GM12878 (cell line): ENCODE measurements around the gene PRRC2A. TPM values are rescaled to one million over a fixed set of nuclear protein-coding genes. Genes with fewer than 3 reads are reported as not detected.

ENCODE experiments used
- ATAC-seq: fragments of 200-7000 bp; cut with Tn5 transposase; 3 replicates; pipeline ENCODE4 v1.9.1; 2020; ENCODE audit warnings: mild to moderate bottlenecking, moderate library complexity
- BruUV-seq: library from RNA; stranded (reverse); fragments of 400-500 nt; replicated peaks from 2 replicates; lab custom pipeline; 2021; lab: Mats Ljungman, UMichigan
- CTCF ChIA-PET: fragments of 300-600 bp; sonication (Branson Sonifier 250); formaldehyde crosslinking; extraction: SDS; loops from one replicate; lab custom pipeline; 2021; ENCODE audit warnings: inconsistent platforms; lab: Yijun Ruan, JAX
- POLR2A ChIA-PET: fragments of 350-600 bp; formaldehyde crosslinking; extraction: SDS; loops from one replicate; lab custom pipeline; 2021; ENCODE audit warnings: inconsistent platforms; lab: Charles Lee
- RAD21 ChIA-PET: fragments of 300-600 bp; sonication (Branson Sonifier 250); formaldehyde crosslinking; loops from one replicate; lab custom pipeline; 2023; ENCODE audit warnings: antibody characterized with exemption; ENCODE audit not compliant: unreplicated experiment; lab: Charles Lee
- SMC1A ChIA-PET: fragments of 300-600 bp; sonication (Branson Sonifier 250); formaldehyde crosslinking; loops from one replicate; lab custom pipeline; 2023; ENCODE audit not compliant: unreplicated experiment, uncharacterized antibody; lab: Charles Lee
- DNase-seq: peaks from one replicate; pipeline ENCODE4 v3.0.0-alpha.2; 2011; ENCODE audit warnings: low read depth, low spot score
- FAIRE-seq: peaks from 3 replicates; lab custom pipeline; 2011; peaks lifted over from hg19 to GRCh38; lab: Jason Lieb, UNC
- H2AFZ ChIP-seq: 2 replicates; pipeline ENCODE4 v1.6.0; 2011; ENCODE audit warnings: low read depth, low read length, control low read depth; ENCODE audit not compliant: control insufficient read depth
- H3K27ac ChIP-seq: 2 replicates; pipeline ENCODE4 v1.5.1; 2011; ENCODE audit warnings: control low read depth; ENCODE audit not compliant: control insufficient read depth, insufficient read depth
- H3K27me3 ChIP-seq, 2 experiments: replicated peaks in 1 of 2; 2 replicates each; pipeline versions ENCODE4 v1.6.0 to v1.6.1; 2011; ENCODE audit warnings: low read length in 1 of 2; ENCODE audit not compliant: control insufficient read depth in 2 of 2, insufficient read depth in 2 of 2
- H3K36me3 ChIP-seq, 2 experiments: 2 replicates each; pipeline ENCODE4 v1.5.1; 2011; ENCODE audit warnings: low read length in 1 of 2; ENCODE audit not compliant: control insufficient read depth in 2 of 2, insufficient read depth in 2 of 2
- H3K4me1 ChIP-seq: 2 replicates; pipeline ENCODE4 v1.6.1; 2011; ENCODE audit warnings: mild to moderate bottlenecking, low read length, moderate library complexity, mixed read lengths; ENCODE audit not compliant: control insufficient read depth, insufficient read depth
- H3K4me2 ChIP-seq: 2 replicates; pipeline ENCODE4 v1.6.0; 2011; ENCODE audit warnings: control low read depth; ENCODE audit not compliant: control insufficient read depth, insufficient read depth
- H3K4me3 ChIP-seq: fragments of 200-600 bp; sonication (generic); 2 replicates; pipeline ENCODE4 v1.5.1; 2016
- H3K79me2 ChIP-seq: 2 replicates; pipeline ENCODE4 v1.6.0; 2011; ENCODE audit warnings: low read length; ENCODE audit not compliant: control insufficient read depth, insufficient read depth
- H3K9ac ChIP-seq: 2 replicates; pipeline ENCODE4 v1.8.0; 2011; ENCODE audit warnings: low read length, control low read depth, mixed read lengths; ENCODE audit not compliant: control insufficient read depth, insufficient read depth
- H3K9me3 ChIP-seq: replicated peaks from 3 replicates; pipeline ENCODE4 v1.5.1; 2011; ENCODE audit warnings: mild to moderate bottlenecking, low read length; ENCODE audit not compliant: control insufficient read depth, insufficient read depth
- H4K20me1 ChIP-seq: 2 replicates; pipeline ENCODE4 v1.6.0; 2011; ENCODE audit not compliant: control insufficient read depth, insufficient read depth
- CREM ChIP-seq: IDR thresholded peaks from 2 replicates; pipeline ENCODE4 v1.6.1; 2014; ENCODE audit warnings: antibody characterized with exemption, low read depth
- EZH2 ChIP-seq: IDR thresholded peaks from 2 replicates; pipeline ENCODE4 v1.6.1; 2012; ENCODE audit warnings: low read depth, mild to moderate bottlenecking, control low read depth, inconsistent platforms, low read length, borderline replicate concordance; ENCODE audit not compliant: control insufficient read depth
- KLF5 ChIP-seq: fragments of 450-650 bp; IDR thresholded peaks from 2 replicates; pipeline ENCODE4 v1.6.1; 2014; ENCODE audit warnings: mild to moderate bottlenecking; ENCODE audit not compliant: partially characterized antibody
- NR2C2 ChIP-seq: IDR thresholded peaks from 2 replicates; pipeline ENCODE4 v1.6.1; 2011; ENCODE audit warnings: borderline replicate concordance, low read depth; ENCODE audit not compliant: control insufficient read depth, insufficient read length
- RELA ChIP-seq: fragments of 450-650 bp; IDR thresholded peaks from 2 replicates; pipeline ENCODE4 v1.8.0; 2014; ENCODE audit warnings: borderline replicate concordance; ENCODE audit not compliant: partially characterized antibody
- TAF1 ChIP-seq: IDR thresholded peaks from 2 replicates; pipeline ENCODE4 v1.6.1; 2011; ENCODE audit warnings: mild to moderate bottlenecking, low read depth, low read length, borderline replicate concordance
- YBX1 ChIP-seq: fragments of 450-650 bp; IDR thresholded peaks from 2 replicates; pipeline ENCODE4 v1.6.1; 2016; ENCODE audit warnings: antibody characterized with exemption
- WGBS: methylation state at CpG from one replicate; pipeline ENCODE4 v1.1.6; 2016; ENCODE audit warnings: low lambda C conversion rate; ENCODE audit not compliant: insufficient replicate concordance, insufficient coverage; ENCODE audit errors: missing lambda C conversion rate; 5-methylcytosine and 5-hydroxymethylcytosine counted together
- in situ Hi-C: fragments of 300-500 bp; cut with MboI; formaldehyde crosslinking; loops from 9 replicates; pipeline ENCODE4 v1.14.3; 2018; ENCODE audit warnings: mixed read lengths
- intact Hi-C: fragments of 100-400 bp; cut with micrococcal nuclease; formaldehyde crosslinking; loops from one replicate; pipeline ENCODE4 v1.14.2; 2022; ENCODE audit not compliant: unreplicated experiment
- polyA plus RNA-seq, 11 experiments: library from polyadenylated mRNA; depleted of rRNA in 4 of 11; unstranded in 6 of 11; stranded (reverse) in 5 of 11; fragments of >200 nt; fragmentation: Nextera tagmentation in 4 of 11; fragmentation: Illumina TruSeq in 1 of 11; extraction: Ambion mirVana in 4 of 11; extraction: Trizol in 1 of 11; gene quantifications; 1 replicate in 1 of 11; 2 replicates in 10 of 11; pipeline versions ENCODE4 v1.2.1 to v1.2.3, GENCODE V29; 2011 to 2016; ENCODE audit warnings: inconsistent platforms in 2 of 11, missing spikeins in 2 of 11, low read depth in 1 of 11
- total RNA-seq, 4 experiments: library from RNA; depleted of rRNA in 3 of 4; stranded (reverse); fragments of >200 nt in 3 of 4; fragmentation: Illumina TruSeq in 1 of 4; extraction: Trizol in 1 of 4; gene quantifications; 2 replicates each; pipeline versions ENCODE4 v1.2.1 to v1.2.3, GENCODE V29; 2013 to 2021
- TF ChIP-seq, protein P1 (sequence below): fragments of 450-650 bp; IDR thresholded peaks from 2 replicates; pipeline ENCODE4 v1.6.1; 2017; ENCODE audit warnings: mild to moderate bottlenecking
- TF ChIP-seq, protein P2 (sequence below): fragments of 450-650 bp; IDR thresholded peaks from 2 replicates; pipeline ENCODE4 v1.6.1; 2017; ENCODE audit warnings: low read depth, mild to moderate bottlenecking, moderate library complexity
- TF ChIP-seq, protein P3 (sequence below): IDR thresholded peaks from 2 replicates; pipeline ENCODE4 v1.6.1; 2012; ENCODE audit warnings: improper control_type of control experiment, low read depth, low read length; ENCODE audit not compliant: insufficient replicate concordance

The PRRC2A gene
- total and polyA plus RNA-seq, 10 of the 15 experiments (the other 5 are each of a cell fraction or from before 2014, with no cell fraction given), result 0.40 to 244 (median 61.3) TPM

DNA sequence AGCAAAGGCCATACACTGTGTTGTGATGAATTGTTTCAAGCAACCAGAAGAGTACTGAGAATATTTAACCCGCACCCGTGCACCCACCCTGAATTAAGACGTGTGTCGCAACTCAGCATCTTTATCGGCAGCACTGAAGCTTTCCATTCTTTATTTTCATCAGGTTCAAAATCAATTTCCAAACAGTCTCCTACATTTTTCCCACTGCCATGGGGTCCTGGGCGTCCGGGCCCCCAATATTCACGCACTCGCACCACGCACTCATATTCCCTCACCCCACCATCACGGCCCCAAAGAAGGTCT is 40.1 kb upstream of the PRRC2A start:
- Histone ChIP-seq H3K4me2 (peak overlapping the region; percentile 95), H3K27me3 (no peaks in the 10 kb centered on the region), H3K4me3 (peak overlapping the region; percentile 93), H3K79me2 (peaks cover 69% of the 10 kb centered on the region), H3K36me3 (peaks cover 0 to 7% of the 10 kb centered on the region in 2 experiments; a peak in 2 of 4 replicates), H4K20me1 (no peaks in the 10 kb centered on the region), H3K27ac (peak overlapping the region; percentile 91), H3K4me1 (peaks cover 35% of the 10 kb centered on the region), H2AFZ (peak overlapping the region; percentile 76), H3K9ac (peak overlapping the region; percentile 90), H3K9me3 (no peaks in the 10 kb centered on the region)
- no peak for ATAC-seq
- CTCF ChIA-PET, result interaction anchor here (0.9 to 31.0 kb wide), 9 partner anchors 13 to 250 kb away, joined by 3 to 2098 read pairs (median 5); partner anchors contain the start of genes AIF1, ATP6V1G2, DDX39B and LST1
- DNase-seq, result no peak
- SMC1A ChIA-PET, result interaction anchor here (0.8 to 45.5 kb wide), 5 partner anchors 15 to 81 kb away, joined by 4 to 1989 read pairs (median 8); partner anchors contain the start of genes AIF1, ATP6V1G2, DDX39B and LTA
- in situ Hi-C loops (no loop called here), intact Hi-C loops (loop anchor here (1.0 to 2.0 kb wide), 3 partner anchors 18 to 30 kb away; no protein-coding TSS in a partner anchor)
- POLR2A ChIA-PET, result interaction anchor here (0.6 to 17.1 kb wide), 8 partner anchors 9 to 282 kb away, joined by 3 to 282 read pairs (median 85); partner anchors contain the start of genes ATP6V1G2, LTA, NCR3 and NEU1
- no peak for FAIRE-seq
- RAD21 ChIA-PET, result interaction anchor here (0.8 to 17.5 kb wide), 8 partner anchors 8 to 250 kb away, joined by 3 to 620 read pairs (median 5); partner anchors contain the start of genes ATP6V1G2, LTA, NCR3 and NFKBIL1
- no TSS peak for BruUV-seq
- 12% methylated on average over 11 of the region's 11 CpGs for WGBS
- TF ChIP-seq YBX1 (no peak), KLF5 (no peak), RELA (no peak), TAF1 (no peak), EZH2 (no peak), CREM (no peak), NR2C2 (no peak)
- TF ChIP-seq, protein P1, sequence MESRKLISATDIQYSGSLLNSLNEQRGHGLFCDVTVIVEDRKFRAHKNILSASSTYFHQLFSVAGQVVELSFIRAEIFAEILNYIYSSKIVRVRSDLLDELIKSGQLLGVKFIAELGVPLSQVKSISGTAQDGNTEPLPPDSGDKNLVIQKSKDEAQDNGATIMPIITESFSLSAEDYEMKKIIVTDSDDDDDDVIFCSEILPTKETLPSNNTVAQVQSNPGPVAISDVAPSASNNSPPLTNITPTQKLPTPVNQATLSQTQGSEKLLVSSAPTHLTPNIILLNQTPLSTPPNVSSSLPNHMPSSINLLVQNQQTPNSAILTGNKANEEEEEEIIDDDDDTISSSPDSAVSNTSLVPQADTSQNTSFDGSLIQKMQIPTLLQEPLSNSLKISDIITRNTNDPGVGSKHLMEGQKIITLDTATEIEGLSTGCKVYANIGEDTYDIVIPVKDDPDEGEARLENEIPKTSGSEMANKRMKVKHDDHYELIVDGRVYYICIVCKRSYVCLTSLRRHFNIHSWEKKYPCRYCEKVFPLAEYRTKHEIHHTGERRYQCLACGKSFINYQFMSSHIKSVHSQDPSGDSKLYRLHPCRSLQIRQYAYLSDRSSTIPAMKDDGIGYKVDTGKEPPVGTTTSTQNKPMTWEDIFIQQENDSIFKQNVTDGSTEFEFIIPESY, result no peak
- TF ChIP-seq, protein P2, sequence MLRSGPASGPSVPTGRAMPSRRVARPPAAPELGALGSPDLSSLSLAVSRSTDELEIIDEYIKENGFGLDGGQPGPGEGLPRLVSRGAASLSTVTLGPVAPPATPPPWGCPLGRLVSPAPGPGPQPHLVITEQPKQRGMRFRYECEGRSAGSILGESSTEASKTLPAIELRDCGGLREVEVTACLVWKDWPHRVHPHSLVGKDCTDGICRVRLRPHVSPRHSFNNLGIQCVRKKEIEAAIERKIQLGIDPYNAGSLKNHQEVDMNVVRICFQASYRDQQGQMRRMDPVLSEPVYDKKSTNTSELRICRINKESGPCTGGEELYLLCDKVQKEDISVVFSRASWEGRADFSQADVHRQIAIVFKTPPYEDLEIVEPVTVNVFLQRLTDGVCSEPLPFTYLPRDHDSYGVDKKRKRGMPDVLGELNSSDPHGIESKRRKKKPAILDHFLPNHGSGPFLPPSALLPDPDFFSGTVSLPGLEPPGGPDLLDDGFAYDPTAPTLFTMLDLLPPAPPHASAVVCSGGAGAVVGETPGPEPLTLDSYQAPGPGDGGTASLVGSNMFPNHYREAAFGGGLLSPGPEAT, result no peak
- TF ChIP-seq, protein P3, sequence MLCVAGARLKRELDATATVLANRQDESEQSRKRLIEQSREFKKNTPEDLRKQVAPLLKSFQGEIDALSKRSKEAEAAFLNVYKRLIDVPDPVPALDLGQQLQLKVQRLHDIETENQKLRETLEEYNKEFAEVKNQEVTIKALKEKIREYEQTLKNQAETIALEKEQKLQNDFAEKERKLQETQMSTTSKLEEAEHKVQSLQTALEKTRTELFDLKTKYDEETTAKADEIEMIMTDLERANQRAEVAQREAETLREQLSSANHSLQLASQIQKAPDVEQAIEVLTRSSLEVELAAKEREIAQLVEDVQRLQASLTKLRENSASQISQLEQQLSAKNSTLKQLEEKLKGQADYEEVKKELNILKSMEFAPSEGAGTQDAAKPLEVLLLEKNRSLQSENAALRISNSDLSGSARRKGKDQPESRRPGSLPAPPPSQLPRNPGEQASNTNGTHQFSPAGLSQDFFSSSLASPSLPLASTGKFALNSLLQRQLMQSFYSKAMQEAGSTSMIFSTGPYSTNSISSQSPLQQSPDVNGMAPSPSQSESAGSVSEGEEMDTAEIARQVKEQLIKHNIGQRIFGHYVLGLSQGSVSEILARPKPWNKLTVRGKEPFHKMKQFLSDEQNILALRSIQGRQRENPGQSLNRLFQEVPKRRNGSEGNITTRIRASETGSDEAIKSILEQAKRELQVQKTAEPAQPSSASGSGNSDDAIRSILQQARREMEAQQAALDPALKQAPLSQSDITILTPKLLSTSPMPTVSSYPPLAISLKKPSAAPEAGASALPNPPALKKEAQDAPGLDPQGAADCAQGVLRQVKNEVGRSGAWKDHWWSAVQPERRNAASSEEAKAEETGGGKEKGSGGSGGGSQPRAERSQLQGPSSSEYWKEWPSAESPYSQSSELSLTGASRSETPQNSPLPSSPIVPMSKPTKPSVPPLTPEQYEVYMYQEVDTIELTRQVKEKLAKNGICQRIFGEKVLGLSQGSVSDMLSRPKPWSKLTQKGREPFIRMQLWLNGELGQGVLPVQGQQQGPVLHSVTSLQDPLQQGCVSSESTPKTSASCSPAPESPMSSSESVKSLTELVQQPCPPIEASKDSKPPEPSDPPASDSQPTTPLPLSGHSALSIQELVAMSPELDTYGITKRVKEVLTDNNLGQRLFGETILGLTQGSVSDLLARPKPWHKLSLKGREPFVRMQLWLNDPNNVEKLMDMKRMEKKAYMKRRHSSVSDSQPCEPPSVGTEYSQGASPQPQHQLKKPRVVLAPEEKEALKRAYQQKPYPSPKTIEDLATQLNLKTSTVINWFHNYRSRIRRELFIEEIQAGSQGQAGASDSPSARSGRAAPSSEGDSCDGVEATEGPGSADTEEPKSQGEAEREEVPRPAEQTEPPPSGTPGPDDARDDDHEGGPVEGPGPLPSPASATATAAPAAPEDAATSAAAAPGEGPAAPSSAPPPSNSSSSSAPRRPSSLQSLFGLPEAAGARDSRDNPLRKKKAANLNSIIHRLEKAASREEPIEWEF, result no peak
